H9 (cell line): ENCODE measurements around the gene PLEKHA4. TPM values are rescaled to one million over a fixed set of nuclear protein-coding genes. Genes with fewer than 3 reads are reported as not detected.

Experiments
- DNase-seq: peaks from one replicate; pipeline ENCODE4 v3.0.0-alpha.2; 2017
- H2AFZ ChIP-seq: one replicate; pipeline ENCODE4 v1.6.1; 2013; ENCODE audit warnings: mild to moderate bottlenecking, low read length, control low read depth, moderate library complexity
- H2AK5ac ChIP-seq: 2 replicates; pipeline ENCODE4 v1.6.1; 2013; ENCODE audit warnings: low read length, control low read depth, mixed read lengths; ENCODE audit not compliant: insufficient read length
- H2BK120ac ChIP-seq: one replicate; pipeline ENCODE4 v1.6.1; 2013; ENCODE audit warnings: low read depth, mild to moderate bottlenecking, low read length, control low read depth, inconsistent platforms; ENCODE audit not compliant: poor library complexity, severe bottlenecking
- H2BK12ac ChIP-seq: 2 replicates; pipeline ENCODE4 v1.6.1; 2013; ENCODE audit warnings: low read length, control low read depth, mixed read lengths, low read depth; ENCODE audit not compliant: insufficient read length
- H2BK15ac ChIP-seq: 2 replicates; pipeline ENCODE4 v1.6.1; 2013; ENCODE audit warnings: low read depth, low read length, control low read depth
- H2BK20ac ChIP-seq: one replicate; pipeline ENCODE4 v1.6.1; 2013; ENCODE audit warnings: low read depth, mild to moderate bottlenecking, low read length, control low read depth, inconsistent platforms; ENCODE audit not compliant: poor library complexity, severe bottlenecking
- H2BK5ac ChIP-seq: 2 replicates; pipeline ENCODE4 v1.6.1; 2013; ENCODE audit warnings: low read length, control low read depth, mixed read lengths; ENCODE audit not compliant: insufficient read length
- H3K14ac ChIP-seq: 2 replicates; pipeline ENCODE4 v1.6.1; 2013; ENCODE audit warnings: low read length, control low read depth; ENCODE audit not compliant: insufficient read depth
- H3K18ac ChIP-seq: 2 replicates; pipeline ENCODE4 v1.6.1; 2013; ENCODE audit warnings: low read depth, mild to moderate bottlenecking, mixed read lengths, low read length, control low read depth; ENCODE audit not compliant: insufficient read length
- H3K23ac ChIP-seq: 2 replicates; pipeline ENCODE4 v1.6.1; 2013; ENCODE audit warnings: low read length, control low read depth, mixed read lengths, low read depth; ENCODE audit not compliant: insufficient read length
- H3K23me2 ChIP-seq: 2 replicates; pipeline ENCODE4 v1.6.1; 2013; ENCODE audit warnings: low read depth, mild to moderate bottlenecking, mixed read lengths, low read length, control low read depth; ENCODE audit not compliant: insufficient read length, poor library complexity, severe bottlenecking
- H3K27ac ChIP-seq: 2 replicates; pipeline ENCODE4 v1.5.1; 2013; ENCODE audit warnings: low read length, control low read depth, mixed read lengths, low read depth; ENCODE audit not compliant: insufficient read length
- H3K27me3 ChIP-seq: 2 replicates; pipeline ENCODE4 v1.6.1; 2013; ENCODE audit warnings: low read length, control low read depth, inconsistent platforms; ENCODE audit not compliant: insufficient read depth
- H3K4ac ChIP-seq: 2 replicates; pipeline ENCODE4 v1.6.1; 2013; ENCODE audit warnings: low read depth, mild to moderate bottlenecking, control low read depth, inconsistent platforms, low read length, moderate library complexity
- H3K4me1 ChIP-seq: 2 replicates; pipeline ENCODE4 v1.6.1; 2013; ENCODE audit warnings: low read length, control low read depth, inconsistent platforms; ENCODE audit not compliant: insufficient read depth
- H3K4me2 ChIP-seq: 2 replicates; pipeline ENCODE4 v1.6.1; 2013; ENCODE audit warnings: low read length, control low read depth, mixed read lengths; ENCODE audit not compliant: insufficient read length, insufficient read depth
- H3K56ac ChIP-seq: 2 replicates; pipeline ENCODE4 v1.6.1; 2013; ENCODE audit warnings: low read depth, mild to moderate bottlenecking, mixed read lengths, low read length, control low read depth; ENCODE audit not compliant: insufficient read length
- H3K79me1 ChIP-seq: 2 replicates; pipeline ENCODE4 v1.6.1; 2013; ENCODE audit warnings: low read depth, mild to moderate bottlenecking, moderate library complexity, low read length, control low read depth, inconsistent platforms; ENCODE audit not compliant: insufficient read depth, poor library complexity, severe bottlenecking
- H3K79me2 ChIP-seq: 2 replicates; pipeline ENCODE4 v1.6.1; 2013; ENCODE audit warnings: low read length, control low read depth, inconsistent platforms; ENCODE audit not compliant: insufficient read depth
- H3K9ac ChIP-seq: 2 replicates; pipeline ENCODE4 v1.6.1; 2013; ENCODE audit warnings: low read length, control low read depth, mixed read lengths; ENCODE audit not compliant: insufficient read length; ENCODE audit errors: extremely low read depth
- H3K9me3 ChIP-seq: one replicate; pipeline ENCODE4 v1.6.1; 2013; ENCODE audit warnings: low read depth, low read length, inconsistent platforms; ENCODE audit not compliant: control insufficient read depth
- H3T11ph ChIP-seq: one replicate; pipeline ENCODE4 v1.6.1; 2013; ENCODE audit warnings: mild to moderate bottlenecking, low read length, control low read depth, inconsistent platforms
- H4K20me1 ChIP-seq: one replicate; pipeline ENCODE4 v1.6.1; 2013; ENCODE audit not compliant: control insufficient read depth, insufficient read length, insufficient read depth
- H4K5ac ChIP-seq: 2 replicates; pipeline ENCODE4 v1.6.1; 2013; ENCODE audit warnings: low read depth, mild to moderate bottlenecking, mixed read lengths, low read length, control low read depth; ENCODE audit not compliant: insufficient read length
- H4K8ac ChIP-seq: replicated peaks from 2 replicates; pipeline ENCODE4 v1.6.1; 2013; ENCODE audit warnings: low read length, control low read depth, mixed read lengths, low read depth; ENCODE audit not compliant: insufficient read length
- H4K91ac ChIP-seq: 2 replicates; pipeline ENCODE4 v1.6.1; 2013; ENCODE audit warnings: low read depth, mild to moderate bottlenecking, moderate library complexity, mixed read lengths, low read length, control low read depth; ENCODE audit not compliant: insufficient read length
- H3K27ac Mint-ChIP-seq, 3 experiments: 2 replicates in 2 of 3; 3 replicates in 1 of 3; pipeline ENCODE4 v1.8.0; 2020 to 2021; ENCODE audit warnings: mixed read lengths in 3 of 3, mild to moderate bottlenecking in 1 of 3, moderate library complexity in 1 of 3
- H3K27me3 Mint-ChIP-seq: 2 replicates; pipeline ENCODE4 v1.8.0; 2021; ENCODE audit warnings: low read depth, mild to moderate bottlenecking, moderate library complexity, mixed read lengths
- H3K36me3 Mint-ChIP-seq, 3 experiments: 2 replicates in 2 of 3; 3 replicates in 1 of 3; pipeline ENCODE4 v1.8.0; 2020 to 2021; ENCODE audit warnings: low read depth in 3 of 3, mixed read lengths in 3 of 3; ENCODE audit not compliant: insufficient read depth in 1 of 3
- H3K4me1 Mint-ChIP-seq, 2 experiments: 2 replicates each; pipeline ENCODE4 v1.8.0; 2020; ENCODE audit warnings: mixed read lengths in 2 of 2
- H3K4me3 Mint-ChIP-seq, 2 experiments: 2 replicates in 1 of 2; 3 replicates in 1 of 2; pipeline ENCODE4 v1.8.0; 2020 to 2021; ENCODE audit warnings: mild to moderate bottlenecking in 2 of 2, mixed read lengths in 2 of 2, moderate library complexity in 1 of 2
- H3K9me3 Mint-ChIP-seq, 2 experiments: 2 replicates in 1 of 2; 3 replicates in 1 of 2; pipeline ENCODE4 v1.8.0; 2020; ENCODE audit warnings: mild to moderate bottlenecking in 2 of 2, mixed read lengths in 2 of 2, moderate library complexity in 1 of 2
- CTCF ChIP-seq: fragments of 200-600 bp; sonication (generic); conservative IDR thresholded peaks from 3 replicates; pipeline ENCODE4 v1.8.0; 2021; ENCODE audit warnings: antibody characterized with exemption, mild to moderate bottlenecking
- WGBS: extraction: QIAGEN DNeasy Blood & Tissue Kit; methylation state at CpG from one replicate; pipeline ENCODE4 v1.1.7; 2013; ENCODE audit warnings: missing lambda C conversion rate, low lambda C conversion rate, mixed read lengths; ENCODE audit not compliant: insufficient read length; ENCODE audit errors: extremely low coverage; 5-methylcytosine and 5-hydroxymethylcytosine counted together
- total RNA-seq: library from RNA; stranded (reverse); gene quantifications from 2 replicates; pipeline ENCODE4 v1.2.1, GENCODE V29; 2021

PLEKHA4 gene
- total RNA-seq, 1 experiment from 2014 or later, result 15.3 TPM

- H4K8ac ChIP-seq, result no peak overlapping the region
- peaks cover 20 to 34% of the 10 kb centered on the region in 2 experiments for H3K4me1 Mint-ChIP-seq
- no peak overlapping the region for H2AFZ ChIP-seq
- TF ChIP-seq CTCF, result no peak
- H2BK15ac ChIP-seq, result no peak overlapping the region
- H4K5ac ChIP-seq, result no peak overlapping the region
- no CpG with 5 or more reads among the region's 8 CpGs for WGBS
- no peak overlapping the region for H3T11ph ChIP-seq
- no peak overlapping the region for H3K4me2 ChIP-seq
- H3K27me3 Mint-ChIP-seq, result peaks cover 6% of the 10 kb centered on the region
- no peak overlapping the region for H3K27ac ChIP-seq
- no peaks in the 10 kb centered on the region; the same call in 1 of the 2 replicates for H3K27me3 ChIP-seq
- no peak overlapping the region for H2BK20ac ChIP-seq
- H3K4me1 ChIP-seq, result peaks cover 3% of the 10 kb centered on the region; the same call in 1 of the 2 replicates
- no peaks in the 10 kb centered on the region for H3K9me3 ChIP-seq
- no peak overlapping the region for H3K4me3 Mint-ChIP-seq
- H3K4ac ChIP-seq, result no peak overlapping the region
- H2AK5ac ChIP-seq, result no peak overlapping the region
- H2BK120ac ChIP-seq, result no peak overlapping the region
- H4K20me1 ChIP-seq, result peaks cover 2% of the 10 kb centered on the region
- H3K9me3 Mint-ChIP-seq, result no peaks in the 10 kb centered on the region
- no peak overlapping the region for H3K18ac ChIP-seq
- H4K91ac ChIP-seq, result no peak overlapping the region
- H2BK5ac ChIP-seq, result no peak overlapping the region
- no peak overlapping the region for H3K9ac ChIP-seq
- H3K14ac ChIP-seq, result no peak overlapping the region
- no peak overlapping the region for H3K23ac ChIP-seq
- H3K36me3 Mint-ChIP-seq, result no peaks in the 10 kb centered on the region; a peak in 1 of 7 replicates
- DNase-seq, result no peak
- H3K79me1 ChIP-seq, result no peaks in the 10 kb centered on the region
- H3K23me2 ChIP-seq, result no peaks in the 10 kb centered on the region
- H3K27ac Mint-ChIP-seq, result peak overlapping the region in 2 of 3 experiments; percentile 11 to 52; a peak in 2 of 7 replicates
- no peak overlapping the region for H3K56ac ChIP-seq
- no peaks in the 10 kb centered on the region for H3K79me2 ChIP-seq
- no peak overlapping the region for H2BK12ac ChIP-seq
Measured at GRCh38 chr19:48804496-48804895, 63.9 kb downstream of the PLEKHA4 start.
